Testis (tissue), 2 donors: ENCODE data around the gene URB2.

Source experiments
- CTCF ChIP-seq, 3 experiments: fragments of 450-650 bp in 2 of 3; fragments of 200-600 bp in 1 of 3; sonication (generic) in 1 of 3; IDR thresholded peaks; one replicate each; pipeline ENCODE4 v1.5.1; 2016 to 2019; ENCODE audit warnings: antibody characterized with exemption in 3 of 3, mild to moderate bottlenecking in 2 of 3, moderate library complexity in 1 of 3
- POLR2A ChIP-seq: fragments of 450-650 bp; IDR thresholded peaks from one replicate; pipeline ENCODE4 v1.6.1; 2017; ENCODE audit warnings: antibody characterized with exemption, mild to moderate bottlenecking, moderate library complexity

DNA sequence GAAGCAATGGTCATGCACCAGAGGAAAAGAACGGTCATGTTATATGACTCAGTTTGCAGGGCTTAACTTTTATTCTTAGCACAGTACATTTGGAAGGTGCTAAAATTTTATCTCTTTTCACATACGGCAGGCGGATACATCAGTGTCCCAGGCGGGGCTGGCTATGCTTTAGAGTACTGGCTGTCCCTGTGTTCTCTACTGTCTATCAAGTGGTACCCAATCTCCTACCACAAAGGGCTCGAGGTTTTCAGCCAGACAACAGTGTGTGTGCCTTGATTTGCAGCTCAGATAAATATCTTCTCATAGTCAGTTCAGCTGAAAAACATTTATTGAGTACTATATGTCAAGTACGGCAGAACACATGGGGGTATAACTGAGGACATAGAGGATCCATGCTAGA is 65.3 kb downstream of the URB2 start:
- TF ChIP-seq POLR2A (no peak), CTCF (IDR thresholded peaks at IDR 0.05) (no peak)
